Measurements from ENCODE around the gene ABCB8. TPM values are rescaled to one million over a fixed set of nuclear protein-coding genes. Genes with fewer than 3 reads are reported as not detected.

The ABCB8 gene
- total and polyA plus RNA-seq, 9 of the 15 experiments (the other 6 are each of a cell fraction or from before 2014, with no cell fraction given): 7.6 to 106 (median 36.3) TPM

DNA sequence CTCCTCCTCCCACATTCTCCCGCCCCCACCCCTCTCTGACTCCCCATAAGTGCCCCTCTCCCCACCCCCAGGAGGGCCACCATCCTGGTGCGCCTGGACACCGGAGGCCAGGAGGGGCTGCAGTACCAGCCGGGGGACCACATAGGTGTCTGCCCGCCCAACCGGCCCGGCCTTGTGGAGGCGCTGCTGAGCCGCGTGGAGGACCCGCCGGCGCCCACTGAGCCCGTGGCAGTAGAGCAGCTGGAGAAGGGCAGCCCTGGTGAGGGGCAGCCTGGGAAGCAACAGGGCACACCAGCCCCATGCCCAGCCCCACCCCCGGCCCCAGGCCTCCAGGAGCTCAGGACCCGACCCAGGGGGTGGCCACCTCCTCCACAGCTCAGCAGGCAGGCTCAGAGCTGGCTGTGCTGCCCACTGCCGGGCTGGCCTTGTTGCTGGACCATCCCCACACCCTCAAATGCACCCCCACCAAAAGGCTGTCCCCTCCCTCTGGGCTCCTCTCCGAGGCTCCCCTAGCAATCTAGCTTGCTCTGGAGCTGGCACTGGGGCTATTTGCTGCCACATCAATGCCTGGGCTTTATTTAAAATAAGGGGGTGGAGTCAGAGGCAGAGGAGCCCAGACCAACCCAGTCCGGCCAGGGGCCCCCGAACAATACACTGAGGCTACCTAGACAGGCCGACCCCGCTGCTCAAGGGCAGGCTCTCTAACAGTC, 18.8 kb upstream of the ABCB8 start (continued):
- TF ChIP-seq, protein P1, sequence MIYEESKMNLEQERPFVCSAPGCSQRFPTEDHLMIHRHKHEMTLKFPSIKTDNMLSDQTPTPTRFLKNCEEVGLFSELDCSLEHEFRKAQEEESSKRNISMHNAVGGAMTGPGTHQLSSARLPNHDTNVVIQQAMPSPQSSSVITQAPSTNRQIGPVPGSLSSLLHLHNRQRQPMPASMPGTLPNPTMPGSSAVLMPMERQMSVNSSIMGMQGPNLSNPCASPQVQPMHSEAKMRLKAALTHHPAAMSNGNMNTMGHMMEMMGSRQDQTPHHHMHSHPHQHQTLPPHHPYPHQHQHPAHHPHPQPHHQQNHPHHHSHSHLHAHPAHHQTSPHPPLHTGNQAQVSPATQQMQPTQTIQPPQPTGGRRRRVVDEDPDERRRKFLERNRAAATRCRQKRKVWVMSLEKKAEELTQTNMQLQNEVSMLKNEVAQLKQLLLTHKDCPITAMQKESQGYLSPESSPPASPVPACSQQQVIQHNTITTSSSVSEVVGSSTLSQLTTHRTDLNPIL (CRISPR knock-in tag; IDR thresholded peaks at IDR 0.05): no peak
- no peak for TF ChIP-seq KDM1A (IDR thresholded peaks at IDR 0.05)
- TF ChIP-seq ARID1B (IDR thresholded peaks at IDR 0.05): no peak
- no peak for TF ChIP-seq GABPB2 (CRISPR knock-in tag; conservative IDR thresholded peaks at IDR 0.05)
- TF ChIP-seq BCL6 (CRISPR knock-in tag; IDR thresholded peaks at IDR 0.05): no peak
- TF ChIP-seq, protein P2, sequence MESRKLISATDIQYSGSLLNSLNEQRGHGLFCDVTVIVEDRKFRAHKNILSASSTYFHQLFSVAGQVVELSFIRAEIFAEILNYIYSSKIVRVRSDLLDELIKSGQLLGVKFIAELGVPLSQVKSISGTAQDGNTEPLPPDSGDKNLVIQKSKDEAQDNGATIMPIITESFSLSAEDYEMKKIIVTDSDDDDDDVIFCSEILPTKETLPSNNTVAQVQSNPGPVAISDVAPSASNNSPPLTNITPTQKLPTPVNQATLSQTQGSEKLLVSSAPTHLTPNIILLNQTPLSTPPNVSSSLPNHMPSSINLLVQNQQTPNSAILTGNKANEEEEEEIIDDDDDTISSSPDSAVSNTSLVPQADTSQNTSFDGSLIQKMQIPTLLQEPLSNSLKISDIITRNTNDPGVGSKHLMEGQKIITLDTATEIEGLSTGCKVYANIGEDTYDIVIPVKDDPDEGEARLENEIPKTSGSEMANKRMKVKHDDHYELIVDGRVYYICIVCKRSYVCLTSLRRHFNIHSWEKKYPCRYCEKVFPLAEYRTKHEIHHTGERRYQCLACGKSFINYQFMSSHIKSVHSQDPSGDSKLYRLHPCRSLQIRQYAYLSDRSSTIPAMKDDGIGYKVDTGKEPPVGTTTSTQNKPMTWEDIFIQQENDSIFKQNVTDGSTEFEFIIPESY (CRISPR knock-in tag; IDR thresholded peaks at IDR 0.05): no peak
- no peak for TF ChIP-seq DDX20 (tag; IDR thresholded peaks at IDR 0.05; ENCODE audit: low read depth)
- TF ChIP-seq RBM22 (IDR thresholded peaks at IDR 0.05; ENCODE audit: low read depth, low read length, poor library complexity, severe bottlenecking): no peak
- TF ChIP-seq SMAD1 (IDR thresholded peaks at IDR 0.05; ENCODE audit: low read depth, low read length, partially characterized antibody): no peak
- TF ChIP-seq, protein P3, sequence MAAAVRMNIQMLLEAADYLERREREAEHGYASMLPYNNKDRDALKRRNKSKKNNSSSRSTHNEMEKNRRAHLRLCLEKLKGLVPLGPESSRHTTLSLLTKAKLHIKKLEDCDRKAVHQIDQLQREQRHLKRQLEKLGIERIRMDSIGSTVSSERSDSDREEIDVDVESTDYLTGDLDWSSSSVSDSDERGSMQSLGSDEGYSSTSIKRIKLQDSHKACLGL (CRISPR knock-in tag; IDR thresholded peaks at IDR 0.05; ENCODE audit: borderline replicate concordance, poor library complexity, severe bottlenecking): no peak
- TF ChIP-seq, protein P4, sequence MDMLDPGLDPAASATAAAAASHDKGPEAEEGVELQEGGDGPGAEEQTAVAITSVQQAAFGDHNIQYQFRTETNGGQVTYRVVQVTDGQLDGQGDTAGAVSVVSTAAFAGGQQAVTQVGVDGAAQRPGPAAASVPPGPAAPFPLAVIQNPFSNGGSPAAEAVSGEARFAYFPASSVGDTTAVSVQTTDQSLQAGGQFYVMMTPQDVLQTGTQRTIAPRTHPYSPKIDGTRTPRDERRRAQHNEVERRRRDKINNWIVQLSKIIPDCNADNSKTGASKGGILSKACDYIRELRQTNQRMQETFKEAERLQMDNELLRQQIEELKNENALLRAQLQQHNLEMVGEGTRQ (CRISPR knock-in tag; IDR thresholded peaks at IDR 0.05): no peak
- TF ChIP-seq PTTG1 (tag; IDR thresholded peaks at IDR 0.05; ENCODE audit: low read depth): no peak
- no peak for TF ChIP-seq PHB2 (IDR thresholded peaks at IDR 0.05; ENCODE audit: low read depth)
- no peak for TF ChIP-seq NBN (IDR thresholded peaks at IDR 0.05; ENCODE audit: low read depth)
- no peak for TF ChIP-seq CCAR2 (IDR thresholded peaks at IDR 0.05; ENCODE audit: low read depth, low read length)
- no peak for TF ChIP-seq ZNF124 (CRISPR knock-in tag; IDR thresholded peaks at IDR 0.05)
- TF ChIP-seq RFX5 (IDR thresholded peaks at IDR 0.05; ENCODE audit: low read depth, low read length): no peak
- TF ChIP-seq PRMT5 (CRISPR knock-in tag; IDR thresholded peaks at IDR 0.05): no peak
- no peak for TF ChIP-seq MAFK (IDR thresholded peaks at IDR 0.05; ENCODE audit: low read length)

Data from K562 (cell line).